ENCODE measurements around the gene DIAPH2.

The DIAPH2 gene

DNA sequence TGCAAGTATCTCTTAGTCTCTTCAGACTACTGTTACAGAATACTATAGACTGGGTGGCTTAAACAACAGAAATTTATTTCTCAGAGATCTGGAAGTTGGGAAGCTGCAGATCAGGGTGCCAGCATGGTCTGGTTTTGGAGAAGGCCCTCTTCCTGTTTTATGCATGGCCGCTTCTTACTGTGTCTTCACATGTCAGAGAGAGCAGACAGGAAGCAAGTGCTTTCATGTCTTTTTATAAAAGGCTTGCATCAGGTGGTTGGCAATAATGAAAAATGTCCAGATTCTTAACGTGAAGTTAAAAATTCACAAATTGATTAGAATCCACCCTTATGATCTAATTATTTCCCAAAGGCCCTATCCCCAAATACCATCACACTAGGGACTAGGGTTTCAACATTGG, 484.0 kb downstream of the DIAPH2 start:
- Histone ChIP-seq H3K9me2 (replicated peaks; ENCODE audit: low read depth, low read length) (no peaks in the 10 kb centered on the region), H3K4me1 (ENCODE audit: insufficient read depth, low read length, poor library complexity, severe bottlenecking) (peaks cover 6% of the 10 kb centered on the region), H3K4me2 (ENCODE audit: low read depth, low read length, poor library complexity, severe bottlenecking) (no peak overlapping the region), H3K79me2 (ENCODE audit: insufficient read depth, low read length) (no peaks in the 10 kb centered on the region), H3K9me3 (ENCODE audit: insufficient read depth, low read depth, low read length) (no peaks in the 10 kb centered on the region), H3K9ac (ENCODE audit: low read depth, low read length, poor library complexity, severe bottlenecking) (no peak overlapping the region), H3K36me3 (ENCODE audit: insufficient read depth, low read length) (no peaks in the 10 kb centered on the region), H3F3A (ENCODE audit: low read depth) (no peaks in the 10 kb centered on the region), H2AFZ (ENCODE audit: low read length) (no peak overlapping the region), H3K27me3 (ENCODE audit: insufficient read depth, low read length, poor library complexity, severe bottlenecking) (no peaks in the 10 kb centered on the region), H3K4me3 (ENCODE audit: low read length, poor library complexity, severe bottlenecking) (no peak overlapping the region), H4K20me1 (ENCODE audit: insufficient read depth, low read length, poor library complexity, severe bottlenecking) (no peaks in the 10 kb centered on the region)
- TF ChIP-seq EZH2phosphoT487 (IDR thresholded peaks at IDR 0.05; ENCODE audit: borderline replicate concordance) (no peak), CTCF (conservative IDR thresholded peaks at IDR 0.05; ENCODE audit: low read length) (no peak)

DNA sequence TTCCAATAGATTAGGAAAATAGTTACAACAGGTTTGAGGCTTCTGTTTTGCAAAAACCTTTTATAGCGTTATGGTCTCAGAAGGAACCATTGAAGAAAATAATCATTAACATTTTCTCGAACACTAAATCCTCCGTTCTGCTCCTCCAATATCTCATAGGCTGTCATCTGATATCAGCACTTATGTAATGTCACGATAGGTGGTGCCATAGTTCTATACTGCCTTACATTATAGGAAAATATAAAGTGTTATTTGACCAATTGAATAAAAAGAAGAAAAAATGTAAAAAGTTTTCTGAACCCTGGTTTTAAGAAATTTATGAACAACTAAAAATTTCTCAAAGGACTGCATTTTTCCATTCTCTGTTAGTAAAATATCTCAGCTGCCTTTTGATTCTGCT, 490.5 kb downstream of the DIAPH2 start:
- H3K9me3 ChIP-seq (ENCODE audit: insufficient read depth, low read depth, low read length), result no peaks in the 10 kb centered on the region
- H3K27me3 ChIP-seq (ENCODE audit: insufficient read depth, low read length, poor library complexity, severe bottlenecking), result no peaks in the 10 kb centered on the region
- H4K20me1 ChIP-seq (ENCODE audit: insufficient read depth, low read length, poor library complexity, severe bottlenecking), result no peaks in the 10 kb centered on the region
- no peaks in the 10 kb centered on the region for H3K4me1 ChIP-seq (ENCODE audit: insufficient read depth, low read length, poor library complexity, severe bottlenecking)
- H3K9ac ChIP-seq (ENCODE audit: low read depth, low read length, poor library complexity, severe bottlenecking), result no peak overlapping the region
- TF ChIP-seq EZH2phosphoT487 (IDR thresholded peaks at IDR 0.05; ENCODE audit: borderline replicate concordance) (no peak), CTCF (conservative IDR thresholded peaks at IDR 0.05; ENCODE audit: low read length) (no peak)
- no peak overlapping the region for H2AFZ ChIP-seq (ENCODE audit: low read length)
- H3K4me3 ChIP-seq (ENCODE audit: low read length, poor library complexity, severe bottlenecking), result no peak overlapping the region
- H3K36me3 ChIP-seq (ENCODE audit: insufficient read depth, low read length), result no peaks in the 10 kb centered on the region
- H3K4me2 ChIP-seq (ENCODE audit: low read depth, low read length, poor library complexity, severe bottlenecking), result no peak overlapping the region
- H3F3A ChIP-seq (ENCODE audit: low read depth), result no peaks in the 10 kb centered on the region
- no peaks in the 10 kb centered on the region for H3K79me2 ChIP-seq (ENCODE audit: insufficient read depth, low read length)
- H3K9me2 ChIP-seq (replicated peaks; ENCODE audit: low read depth, low read length), result no peaks in the 10 kb centered on the region

GRCh38 chrX:97189668-97190067, 505.0 kb downstream of the DIAPH2 start:
- H4K20me1 ChIP-seq (ENCODE audit: insufficient read depth, low read length, poor library complexity, severe bottlenecking), result no peaks in the 10 kb centered on the region
- no peak overlapping the region for H3K9ac ChIP-seq (ENCODE audit: low read depth, low read length, poor library complexity, severe bottlenecking)
- H3K4me1 ChIP-seq (ENCODE audit: insufficient read depth, low read length, poor library complexity, severe bottlenecking), result no peaks in the 10 kb centered on the region
- no peak overlapping the region for H3K4me3 ChIP-seq (ENCODE audit: low read length, poor library complexity, severe bottlenecking)
- no peak overlapping the region for H3K4me2 ChIP-seq (ENCODE audit: low read depth, low read length, poor library complexity, severe bottlenecking)
- no peaks in the 10 kb centered on the region for H3K36me3 ChIP-seq (ENCODE audit: insufficient read depth, low read length)
- no peaks in the 10 kb centered on the region for H3K9me2 ChIP-seq (replicated peaks; ENCODE audit: low read depth, low read length)
- no peak overlapping the region for H2AFZ ChIP-seq (ENCODE audit: low read length)
- no peaks in the 10 kb centered on the region for H3K27me3 ChIP-seq (ENCODE audit: insufficient read depth, low read length, poor library complexity, severe bottlenecking)
- no peaks in the 10 kb centered on the region for H3K79me2 ChIP-seq (ENCODE audit: insufficient read depth, low read length)
- H3F3A ChIP-seq (ENCODE audit: low read depth), result no peaks in the 10 kb centered on the region
- H3K9me3 ChIP-seq (ENCODE audit: insufficient read depth, low read depth, low read length), result no peaks in the 10 kb centered on the region
- TF ChIP-seq EZH2phosphoT487 (IDR thresholded peaks at IDR 0.05; ENCODE audit: borderline replicate concordance) (no peak), CTCF (conservative IDR thresholded peaks at IDR 0.05; ENCODE audit: low read length) (no peak)
